ENCODE measurements around the gene PFN4. TPM values are rescaled to one million over a fixed set of nuclear protein-coding genes. Genes with fewer than 3 reads are reported as not detected.
"Not testable (repeated sequence)": the region's sequence is repeated elsewhere in the genome, so short reads cannot be mapped to it uniquely, and the experiment has no call there.

The PFN4 gene
- total RNA-seq, 2 donors from 2014 or later: not detected

DNA sequence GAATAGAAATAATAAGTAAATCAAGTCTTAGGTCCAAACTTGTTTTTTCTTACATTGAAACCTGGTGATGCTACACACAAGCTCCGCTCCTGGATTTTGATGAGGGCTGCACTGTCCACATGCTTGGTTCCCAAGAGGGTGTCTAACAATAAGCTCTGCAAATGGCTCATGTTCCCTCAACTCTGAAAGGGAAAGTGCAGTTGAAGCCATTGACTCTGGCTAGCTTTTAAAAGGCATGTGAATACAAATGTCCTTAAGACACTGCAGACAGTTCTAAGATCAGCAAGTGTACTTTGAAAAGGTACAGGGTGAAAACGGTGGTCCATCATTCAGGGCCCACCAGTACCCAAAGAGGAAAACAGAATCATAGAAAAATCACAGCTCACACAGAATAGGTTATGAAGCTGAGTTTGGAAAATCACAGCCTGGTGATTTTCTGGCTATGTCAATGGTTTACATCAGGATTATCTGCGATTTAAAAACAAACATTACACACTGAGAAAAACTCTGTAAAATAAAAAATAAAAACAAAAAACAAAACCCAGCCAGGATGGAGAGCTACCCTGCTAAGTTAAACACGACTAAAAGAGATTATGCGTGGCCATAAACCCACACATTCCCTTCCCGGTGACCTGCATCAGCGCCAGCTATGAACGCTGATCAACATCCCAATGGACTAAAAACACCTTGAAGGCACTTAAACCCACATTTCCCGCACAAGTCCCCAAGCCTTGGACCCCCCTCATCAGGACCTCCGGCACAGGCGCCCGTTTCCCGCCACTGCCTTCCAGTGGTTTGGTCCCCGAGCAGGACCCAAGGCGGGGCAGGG, 554 bp downstream of the PFN4 start:
- no peak for ATAC-seq
- H3K27ac Mint-ChIP-seq: peak overlapping the region; percentile 89 to 90
- no peak for DNase-seq (ENCODE audit: low spot score in 2 of 2)
- no peaks in the 10 kb centered on the region for H3K9me3 Mint-ChIP-seq
- peaks cover 0 to 4% of the 10 kb centered on the region in 2 donors for H3K36me3 Mint-ChIP-seq

DNA sequence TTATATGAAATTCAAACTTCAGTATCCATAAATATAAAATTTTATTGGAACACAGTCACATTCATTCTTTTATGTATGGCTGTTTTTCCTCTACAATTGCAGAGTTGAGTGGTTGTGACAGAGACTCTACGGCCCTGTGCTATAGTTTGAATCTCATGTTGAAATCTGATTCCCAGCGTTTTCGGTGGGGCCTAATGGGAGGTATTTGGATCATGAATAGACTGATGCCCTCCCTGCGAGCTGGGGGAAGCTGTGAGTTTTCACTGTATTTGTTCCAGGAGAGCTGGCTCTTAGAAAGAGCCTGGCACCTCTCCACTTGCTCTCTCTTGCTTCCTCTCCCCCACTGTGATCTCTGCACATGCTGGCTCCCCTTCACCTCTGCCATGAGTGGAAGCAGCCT, 1.7 kb downstream of the PFN4 start:
- Mint-ChIP-seq H3K9me3 (no peaks in the 10 kb centered on the region), H3K36me3 (peaks cover 0 to 4% of the 10 kb centered on the region in 2 donors), H3K27ac (peak overlapping the region in 1 of 2 donors; percentile 65)
- no peak for ATAC-seq
- no peak for DNase-seq (ENCODE audit: low spot score in 2 of 2)

DNA sequence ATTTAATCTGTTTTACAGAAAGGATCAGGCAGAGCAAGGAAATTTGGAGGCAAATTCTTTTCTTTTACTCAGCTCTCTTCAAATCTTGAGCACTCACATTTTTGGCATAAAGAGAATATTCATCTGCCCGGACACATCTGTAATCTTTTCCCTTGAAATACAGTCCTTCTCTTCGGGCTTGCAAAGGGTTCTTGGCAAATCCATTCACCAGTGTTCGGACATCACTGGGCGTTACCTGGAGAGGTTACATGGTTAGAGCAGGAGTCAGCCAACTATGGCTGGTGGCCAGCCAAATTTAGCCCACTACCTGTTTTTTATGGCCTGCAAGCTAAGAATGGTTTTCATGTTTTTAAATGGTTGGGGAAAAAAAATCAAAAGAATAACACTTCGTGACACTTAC, 2.1 kb downstream of the PFN4 start:
- H3K36me3 Mint-ChIP-seq: peaks cover 0 to 4% of the 10 kb centered on the region in 2 donors
- no peak overlapping the region for H3K27ac Mint-ChIP-seq
- DNase-seq (ENCODE audit: low spot score in 2 of 2): no peak
- H3K9me3 Mint-ChIP-seq: no peaks in the 10 kb centered on the region
- ATAC-seq: no peak

- no peak for ATAC-seq
- peaks cover 0 to 4% of the 10 kb centered on the region in 2 donors for H3K36me3 Mint-ChIP-seq
- no peaks in the 10 kb centered on the region for H3K9me3 Mint-ChIP-seq
- DNase-seq (ENCODE audit: low spot score in 2 of 2): no peak
- no peak overlapping the region for H3K27ac Mint-ChIP-seq
These were observed 5.2 kb downstream of the PFN4 start for GRCh38 chr2:24117902-24118301.

- no peaks in the 10 kb centered on the region for H3K36me3 Mint-ChIP-seq
- H3K27ac Mint-ChIP-seq: no peak overlapping the region
- no peaks in the 10 kb centered on the region for H3K9me3 Mint-ChIP-seq
- DNase-seq (ENCODE audit: low spot score in 2 of 2): no peak
- no peak for ATAC-seq
These were observed 8.1 kb downstream of the PFN4 start for GRCh38 chr2:24115057-24115456.

DNA sequence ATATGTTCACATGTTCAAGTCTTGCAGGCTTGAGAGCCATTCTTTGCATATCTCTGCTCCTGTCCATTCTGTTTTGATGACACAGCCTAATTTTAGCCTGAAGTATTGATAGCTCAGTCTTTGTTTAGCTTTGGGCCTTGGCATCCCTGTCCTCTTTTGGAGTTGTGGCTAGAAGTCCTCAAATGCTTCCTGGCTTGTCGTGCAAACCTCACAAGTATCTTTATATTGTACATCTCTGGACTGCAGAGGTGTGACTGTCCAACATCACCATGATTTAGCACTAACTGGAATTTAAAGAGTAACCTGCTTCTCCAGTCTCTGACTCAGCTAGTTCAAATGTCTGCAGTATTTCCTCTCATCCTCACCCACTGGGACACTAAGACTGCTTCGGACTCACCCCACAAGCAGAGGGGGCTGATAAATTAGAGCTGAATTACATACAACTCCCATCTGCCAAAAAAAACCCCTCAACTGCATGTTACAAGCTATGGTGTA, 11.7 kb downstream of the PFN4 start:
- no peak for DNase-seq (ENCODE audit: low spot score in 2 of 2)
- Mint-ChIP-seq H3K27ac (no peak overlapping the region), H3K36me3 (peaks cover 7 to 15% of the 10 kb centered on the region in 2 donors), H3K9me3 (peaks cover 16 to 19% of the 10 kb centered on the region in 2 donors)
- no peak for ATAC-seq

GRCh38 chr2:24110660-24111303, 12.4 kb downstream of the PFN4 start:
- DNase-seq (ENCODE audit: low spot score in 2 of 2): no peak
- Mint-ChIP-seq H3K9me3 (peaks cover 19 to 20% of the 10 kb centered on the region in 2 donors), H3K36me3 (peaks cover 7 to 18% of the 10 kb centered on the region in 2 donors), H3K27ac (no peak overlapping the region)
- ATAC-seq: peak in 1 of 2 donors; percentile 29

GRCh38 chr2:24109431-24109830, 13.7 kb downstream of the PFN4 start:
- DNase-seq (ENCODE audit: low spot score in 2 of 2); ATAC-seq; H3K27ac Mint-ChIP-seq: not testable (repeated sequence)
- Mint-ChIP-seq H3K9me3 (peaks cover 28 to 29% of the 10 kb centered on the region in 2 donors), H3K36me3 (peaks cover 7 to 28% of the 10 kb centered on the region in 2 donors)

GRCh38 chr2:24107336-24107735, 15.8 kb downstream of the PFN4 start:
- Mint-ChIP-seq H3K9me3 (peaks cover 28 to 29% of the 10 kb centered on the region in 2 donors), H3K27ac (no peak overlapping the region), H3K36me3 (peaks cover 7 to 28% of the 10 kb centered on the region in 2 donors)
- ATAC-seq (no peak), DNase-seq (ENCODE audit: low spot score in 2 of 2) (no peak)

DNA sequence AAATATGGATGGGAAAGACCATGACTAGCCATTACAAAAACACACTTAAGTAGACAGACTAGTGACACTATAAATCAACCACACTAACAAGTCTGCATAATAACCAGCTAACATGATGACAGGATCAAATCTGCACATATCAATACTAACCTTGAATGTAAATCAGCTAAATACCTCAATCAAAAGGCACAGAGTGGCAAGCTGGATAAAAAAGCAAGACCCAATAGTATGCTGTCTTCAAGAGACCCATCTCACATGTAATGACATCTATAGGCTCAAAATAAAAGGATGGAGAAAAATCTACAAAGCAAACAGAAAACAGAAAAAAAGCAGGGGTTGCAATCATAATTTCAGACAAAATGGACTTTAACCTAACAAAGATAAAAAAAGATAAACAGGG, 16.3 kb downstream of the PFN4 start:
- no peak for ATAC-seq
- no peak for DNase-seq (ENCODE audit: low spot score in 2 of 2)
- Mint-ChIP-seq H3K36me3 (peaks cover 7 to 28% of the 10 kb centered on the region in 2 donors), H3K27ac (no peak overlapping the region), H3K9me3 (peaks cover 28 to 29% of the 10 kb centered on the region in 2 donors)

DNA sequence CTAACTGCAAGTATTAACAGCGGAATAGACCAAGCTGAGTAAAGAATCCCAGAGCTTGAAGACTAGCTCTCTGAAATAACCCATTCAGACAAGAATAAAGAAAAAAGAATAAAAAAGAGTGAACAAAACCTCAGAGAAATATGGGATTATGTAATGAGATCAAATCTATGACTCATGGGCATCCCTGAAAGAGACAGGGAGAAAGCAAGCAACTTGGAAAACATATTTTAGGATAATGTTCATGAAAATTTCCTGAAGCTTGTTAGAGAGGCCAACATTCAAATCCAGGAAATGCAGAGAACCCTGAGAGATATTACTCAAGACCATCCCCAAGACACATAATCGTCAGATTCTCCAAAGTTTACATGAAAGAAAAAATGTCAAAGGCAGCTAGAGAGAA, 17.3 kb downstream of the PFN4 start:
- no peak for DNase-seq (ENCODE audit: low spot score in 2 of 2)
- Mint-ChIP-seq H3K9me3 (peaks cover 28 to 29% of the 10 kb centered on the region in 2 donors), H3K36me3 (peaks cover 7 to 29% of the 10 kb centered on the region in 2 donors), H3K27ac (no peak overlapping the region)
- no peak for ATAC-seq

DNA sequence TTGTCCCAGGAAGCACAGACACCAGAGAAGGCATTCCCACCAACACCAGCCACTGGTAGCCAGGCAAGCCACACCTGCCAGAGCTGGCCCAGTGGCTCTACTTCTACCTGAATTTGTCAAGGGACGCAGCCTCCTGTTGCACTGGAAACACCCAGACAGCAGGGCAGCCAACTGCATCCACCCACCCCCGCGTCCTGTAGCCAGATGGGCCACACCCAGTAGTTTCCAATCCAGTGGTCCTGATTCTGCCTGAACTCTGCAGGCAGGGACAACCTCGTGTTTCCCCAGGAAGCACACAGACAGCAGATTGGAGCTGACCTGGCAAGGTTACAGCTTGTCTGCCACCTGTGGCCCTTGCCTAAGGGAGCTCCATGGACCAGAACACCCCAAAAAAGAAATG, 18.2 kb downstream of the PFN4 start:
- Mint-ChIP-seq H3K27ac (no peak overlapping the region), H3K9me3 (peaks cover 28 to 29% of the 10 kb centered on the region in 2 donors), H3K36me3 (peaks cover 12 to 35% of the 10 kb centered on the region in 2 donors)
- no peak for ATAC-seq
- DNase-seq (ENCODE audit: low spot score in 2 of 2): no peak

- DNase-seq (ENCODE audit: low spot score in 2 of 2): no peak
- ATAC-seq: no peak
- peaks cover 28% of the 10 kb centered on the region in 2 donors for H3K9me3 Mint-ChIP-seq
These were observed 19.0 kb downstream of the PFN4 start for GRCh38 chr2:24104110-24104650.

DNA sequence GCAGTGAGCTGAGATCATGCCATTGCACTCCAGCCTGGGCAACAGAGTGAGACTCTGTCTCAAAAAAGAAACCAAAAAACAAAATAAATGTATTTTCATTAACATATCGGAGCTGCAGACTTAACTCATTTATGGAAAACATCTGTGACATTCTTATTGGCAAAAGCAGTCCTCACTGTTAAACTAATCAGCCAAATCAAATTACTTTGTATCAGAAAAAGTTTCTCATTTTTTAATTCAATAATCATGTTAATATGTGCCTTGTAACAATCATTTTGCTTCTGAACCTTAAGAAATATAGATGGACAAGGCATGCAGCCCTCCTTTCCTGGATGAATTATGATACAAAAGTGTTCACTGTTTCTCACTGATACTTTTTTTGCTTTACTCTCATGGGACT, 20.5 kb downstream of the PFN4 start:
- no peak overlapping the region for H3K27ac Mint-ChIP-seq
- no peak for DNase-seq (ENCODE audit: low spot score in 2 of 2)
- H3K9me3 Mint-ChIP-seq: peaks cover 19 to 28% of the 10 kb centered on the region in 2 donors
- peaks cover 11 to 42% of the 10 kb centered on the region in 2 donors for H3K36me3 Mint-ChIP-seq
- ATAC-seq: no peak

More at GRCh38 chr2:24104110-24104650, 19.0 kb downstream of the PFN4 start:
- Mint-ChIP-seq H3K36me3 (peaks cover 12 to 41% of the 10 kb centered on the region in 2 donors), H3K27ac (no peak overlapping the region)

DNA sequence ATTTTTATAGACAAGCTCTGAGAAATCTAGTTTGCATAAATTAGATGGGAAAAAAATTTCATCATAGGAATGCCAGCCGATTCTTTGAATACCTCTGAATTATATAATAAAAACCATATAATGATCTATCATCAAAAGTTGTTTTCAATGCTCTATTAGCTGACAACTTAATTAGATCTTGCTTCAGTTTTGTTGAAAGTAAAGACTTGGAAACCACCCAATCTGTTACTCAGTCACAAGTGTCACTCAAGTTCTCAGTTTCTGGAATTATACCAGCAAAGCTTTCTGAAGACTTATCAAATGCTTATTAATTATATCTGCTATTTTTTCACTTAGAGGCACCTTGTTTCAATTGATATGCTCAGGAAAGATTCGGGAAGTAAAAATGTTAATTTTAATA, 21.1 kb downstream of the PFN4 start:
- ATAC-seq: no peak
- H3K9me3 Mint-ChIP-seq: peaks cover 14 to 22% of the 10 kb centered on the region in 2 donors
- no peak overlapping the region for H3K27ac Mint-ChIP-seq

DNA sequence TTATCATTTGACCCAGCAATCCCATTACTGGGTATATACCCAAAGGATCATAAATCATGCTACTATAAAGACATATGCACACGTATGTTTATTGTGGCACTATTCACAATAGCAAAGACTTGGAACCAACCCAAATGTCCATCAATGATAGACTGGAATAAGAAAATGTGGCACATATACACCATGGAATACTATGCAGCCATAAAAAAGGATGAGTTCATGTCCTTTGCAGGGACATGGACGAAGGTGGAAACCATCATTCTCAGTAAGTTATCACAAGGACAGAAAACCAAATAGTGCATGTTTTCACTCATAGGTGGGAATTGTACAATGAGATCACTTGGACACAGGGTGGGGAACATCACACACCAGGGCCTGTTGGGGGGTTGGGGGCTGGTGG, 22.4 kb downstream of the PFN4 start:
- DNase-seq (ENCODE audit: low spot score in 2 of 2); ATAC-seq; H3K27ac Mint-ChIP-seq: not testable (repeated sequence)
- Mint-ChIP-seq H3K9me3 (peaks cover 9 to 20% of the 10 kb centered on the region in 2 donors), H3K36me3 (peaks cover 13 to 35% of the 10 kb centered on the region in 2 donors)

More for the DNA sequence above, 21.1 kb downstream of the PFN4 start:
- peaks cover 5 to 37% of the 10 kb centered on the region in 2 donors for H3K36me3 Mint-ChIP-seq
- no peak for DNase-seq (ENCODE audit: low spot score in 2 of 2)

DNA sequence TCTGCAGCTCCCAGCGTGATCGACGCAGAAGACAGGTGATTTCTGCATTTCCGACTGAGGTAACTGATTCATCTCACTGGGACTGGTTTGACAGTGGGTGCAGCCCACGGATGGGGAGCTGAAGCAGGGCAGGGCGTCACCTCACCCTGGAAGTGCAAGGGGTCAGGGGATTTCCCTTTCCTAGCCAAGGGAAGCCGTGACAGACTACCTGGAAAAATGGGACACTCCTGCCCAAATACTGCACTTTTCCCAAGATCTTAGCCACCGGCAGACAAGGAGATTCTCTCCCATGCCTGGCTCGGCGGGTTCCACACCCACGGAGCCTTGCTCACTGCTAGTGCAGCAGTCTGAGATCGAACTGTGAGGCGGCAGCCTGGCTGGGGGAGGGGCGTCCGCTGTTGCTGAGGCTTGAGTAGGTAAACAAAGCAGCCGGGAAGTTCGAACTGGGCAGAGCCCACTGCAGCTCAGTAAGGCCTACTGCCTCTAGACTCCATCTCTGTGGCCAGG, 27.9 kb downstream of the PFN4 start:
- ATAC-seq; H3K27ac Mint-ChIP-seq; DNase-seq (ENCODE audit: low spot score in 2 of 2): not testable (repeated sequence)
- Mint-ChIP-seq H3K36me3 (peaks cover 10 to 23% of the 10 kb centered on the region in 2 donors), H3K9me3 (peaks cover 0 to 10% of the 10 kb centered on the region in 2 donors)
